GM19397 (cell line): Measurements from ENCODE around the gene ZNF831.

Experiments
- ATAC-seq: cut with Tn5 transposase; IDR thresholded peaks from one replicate; pipeline ENCODE4 v1.9.1; 2021; ENCODE audit warnings: mild to moderate bottlenecking, moderate library complexity; ENCODE audit not compliant: unreplicated experiment

ZNF831 gene

GRCh38 chr20:59178983-59179595 lies 15.5 kb downstream of the ZNF831 start:
- ATAC-seq = no peak

GRCh38 chr20:59179988-59180387 lies 16.4 kb downstream of the ZNF831 start:
- no peak for ATAC-seq

- ATAC-seq = no peak
Measured at GRCh38 chr20:59181936-59182335, 18.3 kb downstream of the ZNF831 start.

GRCh38 chr20:59182401-59183044 lies 18.9 kb downstream of the ZNF831 start:
- ATAC-seq = peak; percentile 58

GRCh38 chr20:59183751-59184150 lies 20.1 kb downstream of the ZNF831 start:
- no peak for ATAC-seq

GRCh38 chr20:59184880-59185447 lies 21.3 kb downstream of the ZNF831 start:
- ATAC-seq = no peak

- no peak for ATAC-seq
Measured at GRCh38 chr20:59185809-59186208, 22.2 kb downstream of the ZNF831 start.

GRCh38 chr20:59190466-59190865 lies 26.8 kb downstream of the ZNF831 start:
- ATAC-seq = no peak

- no peak for ATAC-seq
Measured at GRCh38 chr20:59191036-59191755, 27.6 kb downstream of the ZNF831 start.

GRCh38 chr20:59191756-59192532 lies 28.3 kb downstream of the ZNF831 start:
- no peak for ATAC-seq

GRCh38 chr20:59192533-59192896 lies 28.9 kb downstream of the ZNF831 start:
- ATAC-seq = no peak

- no peak for ATAC-seq
Measured at GRCh38 chr20:59193325-59193724, 29.7 kb downstream of the ZNF831 start.

- no peak for ATAC-seq
Measured at GRCh38 chr20:59194023-59194935, 30.7 kb downstream of the ZNF831 start.

- no peak for ATAC-seq
Measured at GRCh38 chr20:59195316-59195993, 31.8 kb downstream of the ZNF831 start.

- no peak for ATAC-seq
Measured at GRCh38 chr20:59204165-59204894, 40.7 kb downstream of the ZNF831 start.

GRCh38 chr20:59205044-59205443 lies 41.4 kb downstream of the ZNF831 start:
- ATAC-seq = no peak

- no peak for ATAC-seq
Measured at GRCh38 chr20:59207235-59207634, 43.6 kb downstream of the ZNF831 start.

- ATAC-seq = no peak
Measured at GRCh38 chr20:59207742-59208357, 44.2 kb downstream of the ZNF831 start.
